Lower leg skin (tissue), 4 donors: ENCODE measurements around the gene NFKB2. TPM values are rescaled to one million over a fixed set of nuclear protein-coding genes. Genes with fewer than 3 reads are reported as not detected.

Experiments
- DNase-seq, 2 donors: peaks; one replicate each; pipeline ENCODE4 v3.0.0-alpha.2; 2019; ENCODE audit warnings: low spot score in 2 of 2
- H3K4me3 ChIP-seq: fragments of 200-600 bp; sonication (generic); 2 replicates; pipeline ENCODE4 v1.5.1; 2017; ENCODE audit warnings: mild to moderate bottlenecking, low read depth; ENCODE audit not compliant: poor library complexity, severe bottlenecking
- POLR2A ChIP-seq, 2 donors: fragments of 450-650 bp; IDR thresholded peaks; one replicate each; pipeline ENCODE4 v1.6.1; 2016 to 2017; ENCODE audit warnings: antibody characterized with exemption in 2 of 2, mild to moderate bottlenecking in 1 of 2, moderate library complexity in 1 of 2
- WGBS, 2 donors: methylation state at CpG; one replicate each; pipeline ENCODE4 v1.1.5; 2018; 5-methylcytosine and 5-hydroxymethylcytosine counted together
- intact Hi-C: fragments of 100-400 bp; cut with DNase I; formaldehyde crosslinking; loops from one replicate; pipeline ENCODE4 v1.15.0; 2023; ENCODE audit warnings: low total_unique reads
- total RNA-seq, 4 donors: library from RNA; depleted of rRNA; stranded (reverse); fragments of >200 nt; gene quantifications; one replicate each; pipeline ENCODE4 v1.1.0, GENCODE V29; 2016
- TF ChIP-seq, protein P1 (sequence below), 3 donors: fragments of 450-650 bp; IDR thresholded peaks; one replicate each; pipeline ENCODE4 v1.5.1; 2016; ENCODE audit warnings: antibody characterized with exemption in 3 of 3, mild to moderate bottlenecking in 3 of 3, moderate library complexity in 2 of 3

Gene NFKB2
- total RNA-seq, 4 donors from 2014 or later, result 19.4 to 36.1 (median 20.1) TPM

DNA sequence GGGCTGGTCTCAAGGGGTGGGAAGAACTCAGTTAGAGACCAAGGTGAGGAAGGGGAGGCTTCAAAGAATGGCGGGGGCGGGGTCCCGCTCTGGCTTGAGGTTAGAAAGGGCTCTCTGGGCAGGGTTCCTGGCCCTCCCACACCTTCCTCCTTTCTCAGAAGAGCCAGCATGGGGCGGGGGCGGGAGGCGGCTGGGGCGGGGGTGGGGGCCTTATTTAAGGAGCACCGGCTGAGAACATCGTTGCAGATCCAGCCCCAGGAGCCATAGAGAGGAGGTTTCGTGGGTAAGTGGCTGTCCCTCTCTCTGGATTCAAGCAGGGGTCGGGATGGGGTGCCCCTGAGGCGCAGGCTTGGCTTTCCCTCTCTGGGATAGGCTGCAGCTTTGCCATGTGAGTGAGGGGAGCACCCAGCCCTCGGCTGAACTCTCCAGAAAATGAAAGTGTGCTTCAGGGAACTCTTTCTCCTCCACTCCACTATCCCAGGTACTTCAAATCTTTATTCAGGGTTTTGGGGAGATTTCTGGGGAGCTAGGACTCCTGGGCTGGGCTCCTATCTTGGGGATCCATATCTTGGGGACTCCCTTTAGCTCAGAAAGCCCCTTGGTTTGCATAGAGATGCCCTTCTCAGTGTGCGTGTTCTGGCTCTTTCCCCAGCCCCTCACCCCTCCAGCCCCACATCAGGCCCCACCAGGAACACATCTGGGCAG lies 40.2 kb downstream of the NFKB2 start:
- WGBS, 2 donors, result 6 to 12% methylated on average over 12 to 13 of the region's 14 CpGs
- no peak overlapping the region for H3K4me3 ChIP-seq
- TF ChIP-seq POLR2A (IDR thresholded peaks at IDR 0.05), result no peak
- TF ChIP-seq, protein P1, sequence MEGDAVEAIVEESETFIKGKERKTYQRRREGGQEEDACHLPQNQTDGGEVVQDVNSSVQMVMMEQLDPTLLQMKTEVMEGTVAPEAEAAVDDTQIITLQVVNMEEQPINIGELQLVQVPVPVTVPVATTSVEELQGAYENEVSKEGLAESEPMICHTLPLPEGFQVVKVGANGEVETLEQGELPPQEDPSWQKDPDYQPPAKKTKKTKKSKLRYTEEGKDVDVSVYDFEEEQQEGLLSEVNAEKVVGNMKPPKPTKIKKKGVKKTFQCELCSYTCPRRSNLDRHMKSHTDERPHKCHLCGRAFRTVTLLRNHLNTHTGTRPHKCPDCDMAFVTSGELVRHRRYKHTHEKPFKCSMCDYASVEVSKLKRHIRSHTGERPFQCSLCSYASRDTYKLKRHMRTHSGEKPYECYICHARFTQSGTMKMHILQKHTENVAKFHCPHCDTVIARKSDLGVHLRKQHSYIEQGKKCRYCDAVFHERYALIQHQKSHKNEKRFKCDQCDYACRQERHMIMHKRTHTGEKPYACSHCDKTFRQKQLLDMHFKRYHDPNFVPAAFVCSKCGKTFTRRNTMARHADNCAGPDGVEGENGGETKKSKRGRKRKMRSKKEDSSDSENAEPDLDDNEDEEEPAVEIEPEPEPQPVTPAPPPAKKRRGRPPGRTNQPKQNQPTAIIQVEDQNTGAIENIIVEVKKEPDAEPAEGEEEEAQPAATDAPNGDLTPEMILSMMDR (IDR thresholded peaks at IDR 0.05), result no peak
- intact Hi-C loops, result no loop called here
- DNase-seq, result no peak

DNA sequence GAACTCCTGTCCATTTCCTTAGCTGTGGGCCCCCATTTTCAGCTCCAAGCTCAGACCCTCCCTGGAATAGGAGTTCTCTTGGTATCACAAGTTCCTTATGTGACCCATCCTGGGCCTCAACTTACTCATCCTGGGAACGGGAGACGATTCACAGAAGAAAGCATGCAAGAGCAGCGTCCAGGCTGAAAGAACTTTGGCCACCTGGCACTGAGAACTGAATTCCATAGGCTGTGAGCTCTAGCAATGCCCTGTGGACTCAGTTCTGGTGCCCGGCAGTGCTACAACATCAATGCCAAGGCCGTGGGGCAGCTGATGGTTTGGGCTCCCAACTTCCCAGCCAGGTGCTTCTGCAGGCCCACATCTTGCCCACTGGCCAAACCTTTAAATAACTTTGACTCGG lies 40.8 kb downstream of the NFKB2 start:
- DNase-seq, result no peak

DNA sequence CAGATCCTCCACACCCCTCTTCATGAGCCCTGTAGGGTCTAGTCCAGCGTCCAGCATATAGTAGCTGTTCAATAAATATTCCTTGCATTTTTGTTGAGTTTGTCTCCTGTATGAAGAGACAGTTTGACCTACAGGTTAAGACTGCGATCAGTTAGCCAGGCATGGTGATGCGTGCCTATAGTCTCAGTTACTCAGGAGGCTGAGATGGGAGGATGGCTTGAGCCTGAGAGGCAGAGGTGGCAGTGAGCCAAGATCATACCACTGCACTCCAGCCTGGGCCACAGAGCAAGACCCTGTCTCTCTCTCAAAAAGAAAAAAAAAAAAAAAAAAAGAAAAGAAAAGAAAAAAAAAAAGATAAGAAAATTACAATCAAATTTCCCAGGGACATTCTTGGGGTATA lies 42.0 kb downstream of the NFKB2 start:
- WGBS, 2 donors, result 93 to 94% methylated on average over 3 of the region's 3 CpGs
- H3K4me3 ChIP-seq, result no peak overlapping the region
- TF ChIP-seq, protein P1 (IDR thresholded peaks at IDR 0.05), result no peak
- TF ChIP-seq POLR2A (IDR thresholded peaks at IDR 0.05), result no peak
- intact Hi-C loops, result no loop called here
- DNase-seq, result no peak

More for the DNA sequence above, 40.8 kb downstream of the NFKB2 start:
- intact Hi-C loops, result no loop called here
- TF ChIP-seq, protein P1 (IDR thresholded peaks at IDR 0.05), result no peak
- TF ChIP-seq POLR2A (IDR thresholded peaks at IDR 0.05), result no peak
- no peak overlapping the region for H3K4me3 ChIP-seq
- 69 to 86% methylated on average over 6 of the region's 6 CpGs for WGBS, 2 donors

DNA sequence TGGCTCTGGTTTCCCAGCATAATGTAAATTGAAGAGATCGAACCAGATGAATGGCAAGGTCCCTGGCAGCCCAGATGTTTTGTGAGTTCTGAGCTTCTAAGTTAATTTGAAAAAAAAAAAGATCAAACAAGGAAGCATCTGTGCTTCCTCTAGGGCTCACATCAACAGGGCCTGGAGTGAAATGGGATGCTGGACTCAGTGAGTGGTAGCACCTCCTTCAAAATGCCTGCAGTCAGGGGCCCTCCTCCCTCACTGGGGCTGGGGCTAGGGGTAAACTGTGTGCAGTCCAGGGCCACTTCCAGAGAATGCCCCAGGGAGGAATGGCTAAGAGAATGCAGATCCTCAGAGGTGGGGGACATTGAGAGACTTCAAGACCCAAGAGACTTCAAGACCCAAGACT lies 42.9 kb downstream of the NFKB2 start:
- 78 to 92% methylated on average over 1 of the region's 1 CpG for WGBS, 2 donors
- no peak for DNase-seq
- intact Hi-C loops, result no loop called here
- TF ChIP-seq, protein P1 (IDR thresholded peaks at IDR 0.05), result no peak
- TF ChIP-seq POLR2A (IDR thresholded peaks at IDR 0.05), result no peak
- H3K4me3 ChIP-seq, result no peak overlapping the region

DNA sequence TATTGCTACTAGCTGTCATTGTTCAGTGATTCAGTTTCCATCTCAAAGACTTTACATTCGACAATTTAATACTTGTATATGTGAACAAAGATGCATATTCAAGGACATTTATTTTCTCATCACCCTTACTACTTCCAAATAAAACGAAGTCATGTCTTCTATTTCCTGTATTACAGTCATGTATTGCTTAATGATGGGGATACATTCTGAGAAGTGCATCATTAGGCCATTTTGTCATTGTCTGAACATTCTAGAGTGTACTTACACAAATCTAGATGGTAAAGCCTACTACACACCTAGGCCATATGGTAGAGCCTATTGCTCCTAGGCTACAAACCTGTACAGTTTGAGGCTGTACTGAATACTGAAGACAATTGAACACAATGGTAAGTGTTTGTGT lies 49.3 kb downstream of the NFKB2 start:
- intact Hi-C loops, result no loop called here
- TF ChIP-seq, protein P1 (IDR thresholded peaks at IDR 0.05), result no peak
- no peak for TF ChIP-seq POLR2A (IDR thresholded peaks at IDR 0.05)
- H3K4me3 ChIP-seq, result no peak overlapping the region
- 77 to 83% methylated on average over 2 of the region's 2 CpGs for WGBS, 2 donors
- DNase-seq, result no peak
